Activated CD8-positive, alpha-beta T cell treated with anti-CD3 and anti-CD28 coated beads for 36 hours (primary cell): Measurements from ENCODE around the gene TBATA. TPM values are rescaled to one million over a fixed set of nuclear protein-coding genes. Genes with fewer than 3 reads are reported as not detected.

ENCODE experiments used
- ATAC-seq: fragments of 200-7000 bp; cut with Tn5 transposase; one replicate; pipeline ENCODE4 v1.10.0; 2021; ENCODE audit warnings: mild to moderate bottlenecking, moderate library complexity
- CTCF ChIA-PET: fragments of 350-600 bp; sonication (Branson Sonifier 250); formaldehyde crosslinking; loops from one replicate; lab custom pipeline; 2021; ENCODE audit warnings: antibody characterized with exemption; lab: Charles Lee
- POLR2A ChIA-PET: fragments of 350-600 bp; sonication (Branson Sonifier 250); formaldehyde crosslinking; loops from one replicate; lab custom pipeline; 2021; ENCODE audit warnings: antibody characterized with exemption; lab: Charles Lee
- DNase-seq: peaks from one replicate; pipeline ENCODE4 v3.0.0-alpha.2; 2020
- H3K27ac Mint-ChIP-seq: one replicate; pipeline ENCODE4 v1.8.0; 2021; ENCODE audit warnings: mild to moderate bottlenecking, mixed read lengths
- H3K27me3 Mint-ChIP-seq: one replicate; pipeline ENCODE4 v1.8.0; 2021; ENCODE audit warnings: mixed read lengths
- H3K36me3 Mint-ChIP-seq: one replicate; pipeline ENCODE4 v1.8.0; 2021; ENCODE audit warnings: low read depth, mixed read lengths
- H3K4me1 Mint-ChIP-seq: one replicate; pipeline ENCODE4 v1.8.0; 2021; ENCODE audit warnings: low read depth, mixed read lengths
- H3K4me3 Mint-ChIP-seq: one replicate; pipeline ENCODE4 v1.8.0; 2021; ENCODE audit warnings: mild to moderate bottlenecking, moderate library complexity, mixed read lengths
- H3K9me3 Mint-ChIP-seq: one replicate; pipeline ENCODE4 v1.8.0; 2021; ENCODE audit warnings: mixed read lengths
- CTCF ChIP-seq: fragments of 200-600 bp; IDR thresholded peaks from one replicate; pipeline ENCODE4 v1.8.0; 2022; ENCODE audit warnings: antibody characterized with exemption, mild to moderate bottlenecking
- intact Hi-C: fragments of 100-400 bp; cut with micrococcal nuclease; formaldehyde crosslinking; loops from one replicate; pipeline ENCODE4 v1.10.0; 2022
- total RNA-seq, 2 experiments: library from RNA; stranded (reverse); gene quantifications; one replicate each; pipeline ENCODE4 v1.2.3, GENCODE V29; 2021

TBATA gene
- total RNA-seq, 2 experiments from 2014 or later: not detected

GRCh38 chr10:70782746-70783680 lies 2.2 kb downstream of the TBATA start:
- CTCF ChIA-PET: interaction anchor here (1.4 kb wide), 1 partner anchor 25 kb away, joined by 4 read pairs; no protein-coding TSS in a partner anchor
- H3K9me3 Mint-ChIP-seq: no peaks in the 10 kb centered on the region
- H3K27me3 Mint-ChIP-seq: no peaks in the 10 kb centered on the region
- TF ChIP-seq CTCF: no peak
- H3K4me3 Mint-ChIP-seq: no peak overlapping the region
- no peak for ATAC-seq
- no peak for DNase-seq
- no peaks in the 10 kb centered on the region for H3K36me3 Mint-ChIP-seq
- H3K27ac Mint-ChIP-seq: no peak overlapping the region
- intact Hi-C loops: no loop called here
- POLR2A ChIA-PET: no interaction called here
- H3K4me1 Mint-ChIP-seq: peaks cover 10% of the 10 kb centered on the region

GRCh38 chr10:70782086-70782745 lies 3.0 kb downstream of the TBATA start:
- Mint-ChIP-seq H3K27me3 (no peaks in the 10 kb centered on the region), H3K4me3 (no peak overlapping the region), H3K27ac (no peak overlapping the region), H3K36me3 (no peaks in the 10 kb centered on the region), H3K4me1 (peaks cover 9% of the 10 kb centered on the region), H3K9me3 (no peaks in the 10 kb centered on the region)
- CTCF ChIA-PET: interaction anchor here (1.4 kb wide), 1 partner anchor 24 kb away, joined by 4 read pairs; no protein-coding TSS in a partner anchor
- DNase-seq: no peak
- no peak for TF ChIP-seq CTCF
- intact Hi-C loops: no loop called here
- no peak for ATAC-seq
- POLR2A ChIA-PET: no interaction called here

- CTCF ChIA-PET: no interaction called here
- POLR2A ChIA-PET: no interaction called here
- Mint-ChIP-seq H3K27ac (no peak overlapping the region), H3K4me1 (peaks cover 2% of the 10 kb centered on the region), H3K27me3 (no peaks in the 10 kb centered on the region), H3K36me3 (no peaks in the 10 kb centered on the region), H3K9me3 (no peaks in the 10 kb centered on the region), H3K4me3 (no peak overlapping the region)
- DNase-seq (no peak), ATAC-seq (no peak)
- intact Hi-C loops: no loop called here
- TF ChIP-seq CTCF: no peak
These were observed 3.6 kb downstream of the TBATA start for GRCh38 chr10:70781461-70782051.

GRCh38 chr10:70780772-70781171 lies 4.4 kb downstream of the TBATA start:
- ChIA-PET CTCF (no interaction called here), POLR2A (no interaction called here)
- intact Hi-C loops: no loop called here
- Mint-ChIP-seq H3K27me3 (no peaks in the 10 kb centered on the region), H3K9me3 (no peaks in the 10 kb centered on the region), H3K4me1 (no peaks in the 10 kb centered on the region), H3K27ac (no peak overlapping the region), H3K36me3 (no peaks in the 10 kb centered on the region), H3K4me3 (no peak overlapping the region)
- no peak for TF ChIP-seq CTCF
- ATAC-seq: no peak
- no peak for DNase-seq
